Embryonic facial prominence (tissue), 1 donor: ENCODE results near the gene TBCC.

ENCODE experiments used
- DNase-seq: peaks from one replicate; pipeline ENCODE4 v3.0.0-alpha.2; 2016; ENCODE audit errors: extremely low spot score

TBCC gene

GRCh38 chr6:42696526-42697267 lies 49.2 kb downstream of the TBCC start:
- no peak for DNase-seq

GRCh38 chr6:42694586-42694985 lies 51.3 kb downstream of the TBCC start:
- DNase-seq: no peak
